ENCODE measurements around the gene IL16. TPM values are rescaled to one million over a fixed set of nuclear protein-coding genes. Genes with fewer than 3 reads are reported as not detected.

The IL16 gene
- total and polyA plus RNA-seq, 9 of the 15 experiments (the other 6 are each of a cell fraction or from before 2014, with no cell fraction given) = 1.4 to 18.8 (median 10.6) TPM

GRCh38 chr15:81259760-81260298, 63.1 kb downstream of the IL16 start:
- intact Hi-C loops (cut with micrococcal nuclease) = no loop called here

More at GRCh38 chr15:81259760-81260298, 63.1 kb downstream of the IL16 start:
- H3K4me2 ChIP-seq (ENCODE audit: insufficient read depth, low read length) = no peak overlapping the region
- H4K20me1 ChIP-seq (replicated peaks; ENCODE audit: control insufficient read depth, insufficient read depth, low read length) = no peaks in the 10 kb centered on the region
- no peak for TF ChIP-seq ZNF224 (CRISPR knock-in tag; IDR thresholded peaks at IDR 0.05)
- TF ChIP-seq NBN (IDR thresholded peaks at IDR 0.05; ENCODE audit: low read depth) = no peak
- TF ChIP-seq XRCC4 (IDR thresholded peaks at IDR 0.05; ENCODE audit: extremely low read depth, insufficient read depth, insufficient read length) = no peak
- no peak for TF ChIP-seq POLR2AphosphoS2 (IDR thresholded peaks at IDR 0.05; ENCODE audit: low read length)
- no peak for TF ChIP-seq HOMEZ (CRISPR knock-in tag; IDR thresholded peaks at IDR 0.05)
- no peak for TF ChIP-seq SIX5 (IDR thresholded peaks at IDR 0.05; ENCODE audit: borderline replicate concordance in 1 of 2, insufficient read depth in 1 of 2, low read depth in 1 of 2, low read length in 2 of 2)
- no peak for TF ChIP-seq U2AF1 (optimal IDR thresholded peaks at IDR 0.05; ENCODE audit: low read depth, low read length)
- no peak for TF ChIP-seq RBM39 (optimal IDR thresholded peaks at IDR 0.05; ENCODE audit: low read depth, low read length)
- no peak for TF ChIP-seq JUND (IDR thresholded peaks at IDR 0.05; ENCODE audit: borderline replicate concordance, low read depth, low read length)
- TF ChIP-seq JUND (tag; IDR thresholded peaks at IDR 0.05; ENCODE audit: borderline replicate concordance, low read depth, low read length) = no peak
- no peak for TF ChIP-seq KDM4B (IDR thresholded peaks at IDR 0.05; ENCODE audit: borderline replicate concordance in 2 of 2, low read depth in 1 of 2)
- TF ChIP-seq NFYB (IDR thresholded peaks at IDR 0.05; ENCODE audit: extremely low read depth, insufficient read length) = no peak
- no peak for TF ChIP-seq ZNF398 (CRISPR knock-in tag; IDR thresholded peaks at IDR 0.05)
- TF ChIP-seq, protein P1, sequence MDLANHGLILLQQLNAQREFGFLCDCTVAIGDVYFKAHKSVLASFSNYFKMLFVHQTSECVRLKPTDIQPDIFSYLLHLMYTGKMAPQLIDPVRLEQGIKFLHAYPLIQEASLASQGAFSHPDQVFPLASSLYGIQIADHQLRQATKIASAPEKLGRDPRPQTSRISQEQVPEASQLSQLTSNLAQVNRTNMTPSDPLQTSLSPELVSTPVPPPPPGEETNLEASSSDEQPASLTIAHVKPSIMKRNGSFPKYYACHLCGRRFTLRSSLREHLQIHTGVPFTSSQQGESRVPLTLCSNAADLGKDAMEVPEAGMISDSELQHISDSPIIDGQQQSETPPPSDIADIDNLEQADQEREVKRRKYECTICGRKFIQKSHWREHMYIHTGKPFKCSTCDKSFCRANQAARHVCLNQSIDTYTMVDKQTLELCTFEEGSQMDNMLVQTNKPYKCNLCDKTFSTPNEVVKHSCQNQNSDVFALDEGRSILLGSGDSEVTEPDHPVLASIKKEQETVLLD (IDR thresholded peaks at IDR 0.05) = no peak
- BruUV-seq (replicated peaks) = no TSS peak
- DNase-seq (ENCODE audit: extremely low read depth in 1 of 4, low spot score in 3 of 4) (no peak), FAIRE-seq (no peak), ATAC-seq (no peak)
- H3K36me3 ChIP-seq (ENCODE audit: control insufficient read depth, insufficient read depth, low read length) = no peaks in the 10 kb centered on the region
- no peak overlapping the region for H3K4me3 ChIP-seq
- CTCF ChIA-PET (ENCODE audit: low intra/inter-chr PET ratio) = no interaction called here
- POLR2A ChIA-PET = interaction anchor here (0.6 to 1.4 kb wide), 2 partner anchors 160 to 752 kb away, joined by 3 read pairs; no protein-coding TSS in a partner anchor
- no peaks in the 10 kb centered on the region for H3K9me3 ChIP-seq (replicated peaks; ENCODE audit: control insufficient read depth, insufficient read depth, low read depth, low read length)
- no peak overlapping the region for H3K27ac ChIP-seq (ENCODE audit: extremely low read depth, low read depth, low read length)
- no peaks in the 10 kb centered on the region for H3K79me2 ChIP-seq (ENCODE audit: control insufficient read depth, insufficient read depth, low read length)
- no peak overlapping the region for H2AFZ ChIP-seq (ENCODE audit: low read depth, low read length)
- 57% methylated on average over 4 of the region's 4 CpGs for WGBS (ENCODE audit: insufficient coverage, low coverage, missing lambda C conversion rate)
- in situ Hi-C loops (cut with MboI) = loop anchor here (10.0 kb wide), 1 partner anchor 805 kb away; no protein-coding TSS in a partner anchor
- no peaks in the 10 kb centered on the region for H3K9me1 ChIP-seq (ENCODE audit: control insufficient read depth, insufficient read depth, low read length)
- no peaks in the 10 kb centered on the region for H3K27me3 ChIP-seq (ENCODE audit: control insufficient read depth in 2 of 2, insufficient read depth in 2 of 2, low read length in 2 of 2)
- peaks cover 0 to 3% of the 10 kb centered on the region in 2 experiments; a peak in 1 of 5 replicates for H3K4me1 ChIP-seq (replicated peaks in 1 of 2; ENCODE audit: control insufficient read depth in 2 of 2, insufficient read depth in 2 of 2, low read length in 2 of 2)
- H3K9ac ChIP-seq (ENCODE audit: insufficient read depth in 1 of 2, low read depth in 2 of 2, low read length in 2 of 2) = no peak overlapping the region; a peak in 1 of 4 replicates
